Stimulated activated naive B cell treated with anti-CD40 and anti-IgM and Interleukin-4, amounts not matched to agents 10 μg/mL and 1 μg/mL and 100 μg/mL, for 72 hours (primary cell): ENCODE measurements around the gene HSF2BP.
"Not testable (repeated sequence)": the region's sequence is repeated elsewhere in the genome, so short reads cannot be mapped to it uniquely, and the experiment has no call there.

Experiments
- ATAC-seq, 2 donors: fragments of 150-1000 bp; cut with Tn5 transposase; replicated peaks; 2 replicates each; pipeline ENCODE4 v1.10.0; 2021; ENCODE audit warnings: moderate library complexity in 1 of 2
- DNase-seq: peaks from one replicate; pipeline ENCODE4 v3.0.0; 2021
- H3K27ac Mint-ChIP-seq: one replicate; pipeline ENCODE4 v1.8.0; 2022; ENCODE audit warnings: mild to moderate bottlenecking, mixed read lengths
- H3K27me3 Mint-ChIP-seq, 2 donors: one replicate each; pipeline ENCODE4 v1.8.0; 2022; ENCODE audit warnings: mixed read lengths in 2 of 2
- H3K36me3 Mint-ChIP-seq, 2 donors: one replicate each; pipeline ENCODE4 v1.8.0; 2022; ENCODE audit warnings: mixed read lengths in 2 of 2, mild to moderate bottlenecking in 1 of 2
- H3K4me1 Mint-ChIP-seq, 2 donors: one replicate each; pipeline ENCODE4 v1.8.0; 2022; ENCODE audit warnings: mixed read lengths in 2 of 2, mild to moderate bottlenecking in 1 of 2
- H3K4me3 Mint-ChIP-seq, 2 donors: one replicate each; pipeline ENCODE4 v1.8.0; 2022; ENCODE audit warnings: mild to moderate bottlenecking in 2 of 2, mixed read lengths in 2 of 2, moderate library complexity in 1 of 2
- H3K9me3 Mint-ChIP-seq, 2 donors: one replicate each; pipeline ENCODE4 v1.8.0; 2022; ENCODE audit warnings: mixed read lengths in 2 of 2, mild to moderate bottlenecking in 1 of 2

The HSF2BP gene

DNA sequence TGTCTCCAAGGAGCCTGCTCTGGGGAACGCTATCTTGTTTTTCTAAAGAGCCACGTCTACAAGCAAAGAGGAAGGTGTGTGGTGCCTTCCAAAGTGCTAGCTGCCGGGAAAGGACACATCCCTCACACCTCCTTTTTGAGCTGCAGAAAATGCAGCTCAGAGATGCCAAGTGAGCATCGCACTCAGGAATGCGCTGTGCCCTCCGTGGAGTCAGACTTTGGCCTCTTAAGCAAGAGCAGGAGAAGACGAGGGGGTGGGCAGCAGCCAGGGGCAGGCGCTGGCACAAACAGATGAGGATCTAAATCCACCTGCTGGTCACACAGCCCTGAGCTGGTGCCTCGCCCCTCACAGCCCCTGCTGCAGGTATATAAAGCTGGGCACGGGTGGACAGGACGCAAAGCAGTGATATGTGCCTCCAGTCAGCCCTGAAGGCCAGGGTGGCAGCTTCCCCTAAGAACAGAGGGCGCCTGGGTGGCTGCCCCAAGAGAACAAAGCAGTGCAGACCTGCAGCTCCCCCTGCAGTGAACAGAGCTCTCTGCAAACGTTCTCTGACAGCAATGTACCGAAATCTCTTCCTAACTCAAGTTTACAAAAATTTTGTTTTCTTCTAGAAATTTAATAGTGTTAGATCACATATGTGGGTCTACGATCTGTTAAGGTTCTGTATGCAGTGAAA, 156.1 kb downstream of the HSF2BP start:
- H3K4me3 Mint-ChIP-seq, H3K4me1 Mint-ChIP-seq, H3K36me3 Mint-ChIP-seq, H3K27ac Mint-ChIP-seq, H3K27me3 Mint-ChIP-seq, H3K9me3 Mint-ChIP-seq, DNase-seq: not testable (repeated sequence)
- ATAC-seq, result peak in 1 of 2 donors; percentile 80

DNA sequence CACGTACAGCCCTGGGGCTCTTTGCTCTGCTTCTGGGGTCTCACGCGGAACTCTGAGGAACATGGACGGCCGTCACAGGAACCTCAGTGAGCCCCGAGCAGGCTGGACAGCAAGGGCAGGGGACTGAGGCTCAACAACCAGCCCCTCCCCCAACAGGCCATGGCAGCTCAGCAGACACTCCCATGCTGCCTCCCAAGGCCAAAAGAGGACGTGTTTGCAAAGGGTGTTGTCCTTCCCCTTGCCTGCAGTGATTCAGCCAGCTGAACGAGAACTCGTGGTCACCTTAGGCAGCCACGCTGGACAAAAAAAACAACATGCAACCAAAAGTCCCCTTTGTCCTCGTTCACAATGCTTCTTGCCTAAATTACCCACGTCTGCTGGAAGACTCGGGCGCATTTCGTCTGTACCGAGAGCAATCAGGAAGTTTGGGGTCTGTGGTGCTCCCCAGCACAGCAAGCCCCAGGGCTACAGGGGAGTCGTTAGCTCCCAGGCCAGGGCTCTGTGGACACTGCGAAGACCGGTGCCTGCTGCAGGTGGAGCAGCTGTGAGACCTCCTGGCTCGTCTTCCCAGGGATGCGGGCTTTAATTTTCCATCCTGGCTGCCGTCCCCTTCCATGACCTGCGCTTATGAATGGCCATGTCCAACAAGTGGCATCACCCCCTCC, 156.7 kb downstream of the HSF2BP start:
- H3K36me3 Mint-ChIP-seq, H3K4me1 Mint-ChIP-seq, DNase-seq, ATAC-seq, H3K4me3 Mint-ChIP-seq, H3K9me3 Mint-ChIP-seq, H3K27me3 Mint-ChIP-seq, H3K27ac Mint-ChIP-seq: not testable (repeated sequence)

DNA sequence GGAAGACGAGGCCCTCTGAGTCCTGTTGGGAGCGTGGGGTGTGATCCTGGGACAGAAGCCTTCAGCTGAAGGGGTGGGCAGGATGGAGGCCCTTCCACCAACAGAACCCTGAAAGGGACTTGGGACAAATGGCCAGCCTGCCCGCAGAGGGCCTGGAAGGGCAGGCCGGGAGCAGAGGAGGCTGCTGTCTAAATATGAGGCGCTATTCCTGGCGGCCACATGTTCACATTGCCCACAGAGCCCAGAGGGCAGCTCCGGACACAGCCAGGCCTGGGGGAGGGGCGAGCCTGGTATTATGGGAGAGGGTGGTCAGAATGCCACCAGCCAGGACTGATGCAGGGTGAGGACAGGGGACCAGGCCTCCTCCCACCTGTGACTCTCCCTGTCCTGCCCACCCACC, 160.4 kb downstream of the HSF2BP start:
- not testable (repeated sequence) for H3K4me3 Mint-ChIP-seq, ATAC-seq, H3K9me3 Mint-ChIP-seq, H3K27ac Mint-ChIP-seq, DNase-seq, H3K27me3 Mint-ChIP-seq, H3K4me1 Mint-ChIP-seq, H3K36me3 Mint-ChIP-seq

DNA sequence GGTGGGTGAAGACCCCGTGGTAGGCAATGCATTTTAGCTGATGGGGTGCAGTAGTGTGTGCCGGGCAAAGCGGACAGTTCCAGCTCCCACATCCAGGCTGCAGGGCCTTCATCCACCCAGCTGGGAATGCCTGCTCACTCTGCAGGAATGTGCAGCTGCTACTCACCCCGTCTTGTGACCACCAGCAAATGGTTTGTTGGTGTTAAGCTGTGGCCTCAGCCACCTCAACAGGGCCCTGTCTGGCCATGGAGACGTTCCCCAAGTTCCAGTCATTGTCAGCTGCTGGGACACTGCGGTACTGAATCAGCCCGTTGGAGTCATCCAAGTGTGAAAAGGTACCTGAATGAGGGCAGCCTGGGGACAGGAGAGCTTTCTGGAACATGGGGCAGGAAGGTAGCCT, 161.2 kb downstream of the HSF2BP start:
- DNase-seq, H3K4me3 Mint-ChIP-seq, H3K36me3 Mint-ChIP-seq, H3K9me3 Mint-ChIP-seq, H3K4me1 Mint-ChIP-seq, H3K27ac Mint-ChIP-seq, ATAC-seq, H3K27me3 Mint-ChIP-seq: not testable (repeated sequence)

- not testable (repeated sequence) for H3K4me3 Mint-ChIP-seq, H3K9me3 Mint-ChIP-seq, H3K36me3 Mint-ChIP-seq, H3K4me1 Mint-ChIP-seq, H3K27ac Mint-ChIP-seq, DNase-seq, H3K27me3 Mint-ChIP-seq
- peak; percentile 84 to 89 for ATAC-seq
Observed at GRCh38 chr21:43494279-43495012, 164.8 kb downstream of the HSF2BP start.

DNA sequence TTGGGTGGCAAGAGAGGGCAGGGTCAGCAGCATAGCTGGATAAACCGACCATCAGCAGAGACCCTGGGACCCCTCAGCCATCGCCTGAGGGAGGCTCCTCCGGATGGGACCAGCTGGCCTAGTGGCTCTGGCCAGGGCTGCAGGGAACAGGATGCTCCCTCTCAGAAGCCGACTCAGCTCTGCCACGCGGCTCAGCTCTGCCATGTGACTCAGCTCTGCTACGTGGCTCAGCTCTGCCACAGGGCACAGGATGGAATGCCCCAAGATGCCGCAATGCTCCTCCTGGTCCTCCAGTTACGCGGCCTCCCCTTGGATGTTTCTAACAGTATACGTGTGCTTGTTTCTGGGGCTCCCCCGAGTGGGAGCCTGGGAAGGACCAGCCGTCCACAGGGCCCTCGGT, 165.8 kb downstream of the HSF2BP start:
- H3K27ac Mint-ChIP-seq, H3K27me3 Mint-ChIP-seq, H3K4me3 Mint-ChIP-seq: not testable (repeated sequence)

DNA sequence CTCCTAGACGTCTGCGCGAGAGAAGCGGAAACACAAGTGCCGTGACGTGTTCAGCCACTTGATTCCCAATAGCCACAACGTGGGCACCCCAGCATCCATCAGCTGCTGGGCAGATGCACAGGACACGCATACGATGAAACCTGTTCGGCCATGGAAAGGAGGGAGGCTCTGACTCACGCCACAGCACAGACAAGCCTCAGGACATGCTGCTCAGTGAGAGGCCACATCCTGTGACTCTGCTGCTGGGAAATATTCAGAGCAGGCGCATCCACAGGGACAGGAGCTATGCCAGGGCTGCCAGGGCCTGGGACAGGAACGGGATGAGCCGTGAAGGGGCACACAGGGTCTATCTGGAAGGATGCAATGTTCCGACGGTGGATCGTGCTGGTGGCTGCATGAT, 171.1 kb downstream of the HSF2BP start:
- H3K36me3 Mint-ChIP-seq, H3K27ac Mint-ChIP-seq, H3K9me3 Mint-ChIP-seq: not testable (repeated sequence)

More for the DNA sequence above, 165.8 kb downstream of the HSF2BP start:
- ATAC-seq, H3K9me3 Mint-ChIP-seq, H3K4me1 Mint-ChIP-seq, DNase-seq, H3K36me3 Mint-ChIP-seq: not testable (repeated sequence)

DNA sequence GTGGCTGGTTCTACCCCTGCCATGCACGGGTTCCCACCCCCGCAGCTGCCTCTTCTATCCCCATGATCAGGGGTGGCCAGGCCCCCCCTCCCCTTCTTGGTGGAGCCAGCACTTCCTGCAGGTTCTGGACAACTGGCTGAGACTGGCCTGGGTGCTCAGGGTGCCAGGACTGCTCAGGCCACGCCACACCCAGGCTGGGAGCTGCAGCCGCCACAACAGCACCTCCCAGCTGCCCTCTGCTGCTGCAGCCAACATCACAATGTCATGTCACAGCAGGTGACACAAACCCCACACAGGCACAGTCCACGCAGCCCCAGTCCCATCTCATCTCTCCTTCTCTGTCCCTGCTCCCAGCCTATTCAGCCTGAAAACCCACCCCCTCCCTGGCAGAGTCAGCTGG, 173.2 kb downstream of the HSF2BP start:
- not testable (repeated sequence) for H3K9me3 Mint-ChIP-seq, ATAC-seq, DNase-seq, H3K27me3 Mint-ChIP-seq, H3K36me3 Mint-ChIP-seq, H3K4me3 Mint-ChIP-seq, H3K27ac Mint-ChIP-seq, H3K4me1 Mint-ChIP-seq

More for the DNA sequence above, 171.1 kb downstream of the HSF2BP start:
- H3K4me1 Mint-ChIP-seq, H3K27me3 Mint-ChIP-seq, DNase-seq, H3K4me3 Mint-ChIP-seq, ATAC-seq: not testable (repeated sequence)

GRCh38 chr21:43485016-43485415, 174.3 kb downstream of the HSF2BP start:
- not testable (repeated sequence) for H3K9me3 Mint-ChIP-seq, H3K36me3 Mint-ChIP-seq, H3K27me3 Mint-ChIP-seq, H3K27ac Mint-ChIP-seq, H3K4me3 Mint-ChIP-seq, ATAC-seq, H3K4me1 Mint-ChIP-seq, DNase-seq

- H3K4me3 Mint-ChIP-seq, H3K4me1 Mint-ChIP-seq, H3K9me3 Mint-ChIP-seq, H3K36me3 Mint-ChIP-seq, H3K27ac Mint-ChIP-seq, ATAC-seq, DNase-seq, H3K27me3 Mint-ChIP-seq: not testable (repeated sequence)
Observed at GRCh38 chr21:43479197-43479596, 180.1 kb downstream of the HSF2BP start.
